IMR-90 (cell line): Measurements from ENCODE around the gene PKHD1. TPM values are rescaled to one million over a fixed set of nuclear protein-coding genes. Genes with fewer than 3 reads are reported as not detected.

Experiments
- ATAC-seq: fragments of 200-7000 bp; cut with Tn5 transposase; 2 replicates; pipeline ENCODE4 v1.9.1; 2020; ENCODE audit warnings: low read depth, mild to moderate bottlenecking, moderate library complexity
- BruUV-seq: library from RNA; stranded (reverse); fragments of 400-500 nt; replicated peaks from 2 replicates; lab custom pipeline; 2021; lab: Mats Ljungman, UMichigan
- CTCF ChIA-PET: fragments of 300-600 bp; formaldehyde crosslinking; extraction: SDS; loops from one replicate; lab custom pipeline; 2021; ENCODE audit warnings: antibody characterized with exemption; lab: Yijun Ruan, JAX
- POLR2A ChIA-PET: fragments of 300-600 bp; sonication (Branson Sonifier 250); formaldehyde crosslinking; loops from one replicate; lab custom pipeline; 2022; ENCODE audit warnings: antibody characterized with exemption; ENCODE audit not compliant: unreplicated experiment; lab: Charles Lee
- DNase-seq: peaks from one replicate; pipeline ENCODE4 v3.0.0; 2013
- H2AFZ ChIP-seq: replicated peaks from 2 replicates; pipeline ENCODE3; 2013; ENCODE audit warnings: low read length, mild to moderate bottlenecking; ENCODE audit not compliant: poor library complexity
- H2AK5ac ChIP-seq: 2 replicates; pipeline ENCODE4 v1.6.1; 2013; ENCODE audit warnings: low read depth, low read length, inconsistent platforms
- H2AK9ac ChIP-seq: replicated peaks from 2 replicates; pipeline ENCODE3; 2013; ENCODE audit warnings: mild to moderate bottlenecking, low read depth, low read length, moderate library complexity; ENCODE audit not compliant: poor library complexity
- H2BK120ac ChIP-seq: 2 replicates; pipeline ENCODE4 v1.6.1; 2013; ENCODE audit warnings: low read depth, low read length, inconsistent platforms
- H2BK15ac ChIP-seq: 3 replicates; pipeline ENCODE4 v1.6.1; 2013; ENCODE audit warnings: low read depth, low read length, inconsistent platforms
- H2BK20ac ChIP-seq: 2 replicates; pipeline ENCODE4 v1.6.1; 2013; ENCODE audit warnings: low read depth, mild to moderate bottlenecking, inconsistent platforms, low read length, moderate library complexity
- H2BK5ac ChIP-seq: 2 replicates; pipeline ENCODE4 v1.6.1; 2013; ENCODE audit warnings: mild to moderate bottlenecking, low read depth, low read length, inconsistent platforms; ENCODE audit not compliant: poor library complexity, severe bottlenecking
- H3K14ac ChIP-seq: replicated peaks from 2 replicates; pipeline ENCODE4 v1.6.1; 2013; ENCODE audit warnings: low read depth, low read length, inconsistent platforms
- H3K18ac ChIP-seq: 2 replicates; pipeline ENCODE4 v1.6.1; 2013; ENCODE audit warnings: low read depth, low read length, control low read depth
- H3K23ac ChIP-seq: 2 replicates; pipeline ENCODE4 v1.6.1; 2013; ENCODE audit warnings: low read depth, low read length, inconsistent platforms
- H3K27ac ChIP-seq: 2 replicates; pipeline ENCODE4 v1.5.1; 2013; ENCODE audit warnings: mild to moderate bottlenecking, control low read depth, low read length; ENCODE audit not compliant: insufficient read depth
- H3K27me3 ChIP-seq: 2 replicates; pipeline ENCODE4 v1.6.1; 2013; ENCODE audit warnings: low read length; ENCODE audit not compliant: control insufficient read depth, insufficient read depth
- H3K36me3 ChIP-seq: 2 replicates; pipeline ENCODE4 v1.6.1; 2013; ENCODE audit warnings: low read length, mixed read lengths; ENCODE audit not compliant: control insufficient read depth, insufficient read depth
- H3K4ac ChIP-seq: 2 replicates; pipeline ENCODE4 v1.6.1; 2013; ENCODE audit warnings: low read depth, low read length, inconsistent platforms
- H3K4me1 ChIP-seq: 2 replicates; pipeline ENCODE4 v1.6.1; 2013; ENCODE audit warnings: low read length, mixed read lengths; ENCODE audit not compliant: control insufficient read depth, insufficient read depth
- H3K4me2 ChIP-seq: 2 replicates; pipeline ENCODE4 v1.6.1; 2013; ENCODE audit warnings: low read depth, mild to moderate bottlenecking, control low read depth, low read length, moderate library complexity
- H3K4me3 ChIP-seq: 2 replicates; pipeline ENCODE4 v1.5.1; 2013; ENCODE audit warnings: low read depth, mild to moderate bottlenecking, control low read depth, low read length, moderate library complexity; ENCODE audit not compliant: insufficient read depth
- H3K56ac ChIP-seq: 2 replicates; pipeline ENCODE4 v1.6.1; 2013; ENCODE audit warnings: low read length, inconsistent platforms; ENCODE audit not compliant: insufficient read depth; ENCODE audit errors: extremely low read depth
- H3K79me1 ChIP-seq, 2 experiments: 2 replicates each; pipeline ENCODE4 v1.6.1; 2013; ENCODE audit warnings: low read length in 2 of 2, inconsistent platforms in 1 of 2, low read depth in 1 of 2
- H3K9ac ChIP-seq: 2 replicates; pipeline ENCODE4 v1.6.1; 2013; ENCODE audit warnings: low read depth, low read length, control low read depth
- H3K9me1 ChIP-seq: 2 replicates; pipeline ENCODE4 v1.6.1; 2013; ENCODE audit warnings: low read length, inconsistent platforms; ENCODE audit not compliant: insufficient read depth
- H3K9me3 ChIP-seq: 2 replicates; pipeline ENCODE4 v1.6.1; 2013; ENCODE audit warnings: low read length; ENCODE audit not compliant: control insufficient read depth, insufficient read depth
- H4K20me1 ChIP-seq: 2 replicates; pipeline ENCODE4 v1.6.1; 2013; ENCODE audit warnings: low read length, inconsistent platforms; ENCODE audit not compliant: insufficient read depth
- H4K5ac ChIP-seq: 2 replicates; pipeline ENCODE4 v1.6.1; 2013; ENCODE audit warnings: mild to moderate bottlenecking, low read depth, low read length, control low read depth
- H4K8ac ChIP-seq, 2 experiments: 2 replicates each; pipeline ENCODE4 v1.6.1; 2013; ENCODE audit warnings: low read depth in 2 of 2, low read length in 2 of 2, control low read depth in 1 of 2, inconsistent platforms in 1 of 2
- H4K91ac ChIP-seq: 2 replicates; pipeline ENCODE4 v1.6.1; 2013; ENCODE audit warnings: low read depth, low read length, inconsistent platforms; ENCODE audit not compliant: insufficient read depth
- BHLHE40 ChIP-seq: fragments of 150-350 bp; IDR thresholded peaks from 2 replicates; pipeline ENCODE4 v1.6.1; 2016; ENCODE audit warnings: mild to moderate bottlenecking, low read depth, low read length
- CEBPB ChIP-seq: IDR thresholded peaks from 2 replicates; pipeline ENCODE4 v1.6.1; 2012; ENCODE audit warnings: low read depth, low read length, improper control_type of control experiment
- CHD1 ChIP-seq: IDR thresholded peaks from 2 replicates; pipeline ENCODE4 v1.6.1; 2012; ENCODE audit warnings: low read depth, low read length, improper control_type of control experiment
- CTCF ChIP-seq: conservative IDR thresholded peaks from 2 replicates; pipeline ENCODE4 v1.5.1; 2012; ENCODE audit warnings: mild to moderate bottlenecking, low read depth, low read length, improper control_type of control experiment
- FOS ChIP-seq: fragments of 150-350 bp; IDR thresholded peaks from 2 replicates; pipeline ENCODE4 v1.6.1; 2016; ENCODE audit warnings: low read depth, low read length
- MAFK ChIP-seq: IDR thresholded peaks from 2 replicates; pipeline ENCODE4 v1.6.1; 2012; ENCODE audit warnings: low read depth, low read length, improper control_type of control experiment
- MAZ ChIP-seq: IDR thresholded peaks from 2 replicates; pipeline ENCODE4 v1.6.1; 2012; ENCODE audit warnings: low read depth, mild to moderate bottlenecking, low read length, improper control_type of control experiment, moderate library complexity, borderline replicate concordance
- MXI1 ChIP-seq: IDR thresholded peaks from 2 replicates; pipeline ENCODE4 v1.6.1; 2012; ENCODE audit warnings: low read depth, mild to moderate bottlenecking, low read length, moderate library complexity, borderline replicate concordance
- NFE2L2 ChIP-seq: fragments of 150-350 bp; IDR thresholded peaks from 2 replicates; pipeline ENCODE4 v1.6.1; 2016; ENCODE audit warnings: low read depth, mild to moderate bottlenecking, low read length
- POLR2A ChIP-seq: IDR thresholded peaks from 2 replicates; pipeline ENCODE4 v1.6.1; 2012; ENCODE audit warnings: mild to moderate bottlenecking, low read depth, low read length
- RAD21 ChIP-seq: IDR thresholded peaks from 2 replicates; pipeline ENCODE4 v1.6.1; 2012; ENCODE audit warnings: low read length, improper control_type of control experiment
- RCOR1 ChIP-seq: IDR thresholded peaks from 2 replicates; pipeline ENCODE4 v1.6.1; 2012; ENCODE audit warnings: mild to moderate bottlenecking, low read length, improper control_type of control experiment; ENCODE audit not compliant: insufficient replicate concordance
- RFX5 ChIP-seq: IDR thresholded peaks from 2 replicates; pipeline ENCODE4 v1.8.0; 2012; ENCODE audit warnings: low read depth, mild to moderate bottlenecking, low read length, moderate library complexity
- SMC3 ChIP-seq: fragments of 150-350 bp; IDR thresholded peaks from 2 replicates; pipeline ENCODE4 v1.6.1; 2016; ENCODE audit warnings: low read depth, mild to moderate bottlenecking, antibody characterized with exemption, low read length, moderate library complexity
- USF2 ChIP-seq: fragments of 150-350 bp; IDR thresholded peaks from 2 replicates; pipeline ENCODE4 v1.6.1; 2017; ENCODE audit warnings: mild to moderate bottlenecking, antibody characterized with exemption, low read length, low read depth
- WGBS, 2 experiments: methylation state at CpG; one replicate each; pipeline versions ENCODE4 v1.1.5 to v1.1.7; 2013; ENCODE audit warnings: missing lambda C conversion rate in 2 of 2; ENCODE audit not compliant: insufficient read length in 1 of 2; ENCODE audit errors: extremely low coverage in 2 of 2; 5-methylcytosine and 5-hydroxymethylcytosine counted together
- dilution Hi-C: fragments of 300-500 bp; cut with HindIII; formaldehyde crosslinking; loops from one replicate; pipeline ENCODE4 v1.14.3; 2018; ENCODE audit warnings: low sequenced_read_pairs; ENCODE audit not compliant: unreplicated experiment
- in situ Hi-C: fragments of 300-500 bp; cut with MboI; formaldehyde crosslinking; loops from 3 replicates; pipeline ENCODE4 v1.14.3; 2019; ENCODE audit warnings: low sequenced_read_pairs, inconsistent platforms, mixed read lengths
- intact Hi-C: fragments of 100-400 bp; cut with micrococcal nuclease; formaldehyde crosslinking; loops from 2 replicates; pipeline ENCODE4 v1.10.0; 2022
- polyA plus RNA-seq, 3 experiments: library from polyadenylated mRNA; depleted of rRNA; stranded (reverse); fragments of >200 nt; gene quantifications; 2 replicates each; pipeline ENCODE4 v1.2.3, GENCODE V29; 2012; ENCODE audit warnings: low replicate concordance in 1 of 3
- total RNA-seq: library from RNA; depleted of rRNA; stranded (reverse); fragments of >200 nt; gene quantifications from 2 replicates; pipeline ENCODE4 v1.2.3, GENCODE V29; 2012
- TF ChIP-seq, protein P1 (sequence below): fragments of 150-350 bp; IDR thresholded peaks from 2 replicates; pipeline ENCODE4 v1.6.1; 2016; ENCODE audit warnings: low read depth, mild to moderate bottlenecking, low read length, moderate library complexity, borderline replicate concordance

Gene PKHD1
- total and polyA plus RNA-seq, 2 of the 4 experiments (the other 2 are of a cell fraction): not detected

DNA sequence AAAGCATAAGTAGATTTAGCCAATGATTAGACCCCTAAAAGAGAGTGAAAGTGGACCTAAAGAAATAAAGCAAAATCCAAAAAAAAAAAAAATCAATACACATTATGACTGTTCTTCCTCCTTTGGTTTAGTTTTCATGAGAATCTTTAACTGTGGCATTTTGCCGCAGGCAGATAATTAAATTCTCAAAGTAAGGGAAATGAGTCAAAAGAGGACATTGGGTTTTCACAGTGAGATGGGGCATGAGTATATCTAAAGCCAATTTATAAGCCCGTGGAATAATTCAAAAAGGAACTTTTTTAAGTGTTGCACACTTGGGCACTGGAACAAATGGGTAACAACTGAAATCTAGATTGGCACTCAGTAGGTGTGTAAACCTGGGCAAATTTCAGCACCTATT is 230.3 kb downstream of the PKHD1 start:
- TF ChIP-seq CTCF (no peak), NFE2L2 (no peak), SMC3 (no peak), MAFK (no peak), BHLHE40 (no peak), FOS (no peak), RFX5 (no peak), MXI1 (no peak), USF2 (no peak), MAZ (no peak), RAD21 (no peak), POLR2A (no peak), CEBPB (no peak), CHD1 (no peak), RCOR1 (no peak)
- TF ChIP-seq, protein P1, sequence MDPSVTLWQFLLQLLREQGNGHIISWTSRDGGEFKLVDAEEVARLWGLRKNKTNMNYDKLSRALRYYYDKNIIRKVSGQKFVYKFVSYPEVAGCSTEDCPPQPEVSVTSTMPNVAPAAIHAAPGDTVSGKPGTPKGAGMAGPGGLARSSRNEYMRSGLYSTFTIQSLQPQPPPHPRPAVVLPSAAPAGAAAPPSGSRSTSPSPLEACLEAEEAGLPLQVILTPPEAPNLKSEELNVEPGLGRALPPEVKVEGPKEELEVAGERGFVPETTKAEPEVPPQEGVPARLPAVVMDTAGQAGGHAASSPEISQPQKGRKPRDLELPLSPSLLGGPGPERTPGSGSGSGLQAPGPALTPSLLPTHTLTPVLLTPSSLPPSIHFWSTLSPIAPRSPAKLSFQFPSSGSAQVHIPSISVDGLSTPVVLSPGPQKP: no peak
- Histone ChIP-seq H3K9ac (no peak overlapping the region), H3K4ac (no peak overlapping the region), H3K4me2 (no peak overlapping the region), H2AFZ (no peak overlapping the region), H2BK15ac (no peak overlapping the region), H3K14ac (no peak overlapping the region), H3K27me3 (no peaks in the 10 kb centered on the region), H3K9me3 (no peaks in the 10 kb centered on the region), H4K8ac (no peak overlapping the region), H2AK9ac (no peak overlapping the region), H3K56ac (no peak overlapping the region), H4K5ac (no peak overlapping the region), H3K18ac (no peak overlapping the region), H3K9me1 (no peaks in the 10 kb centered on the region), H2AK5ac (no peak overlapping the region), H2BK5ac (no peak overlapping the region), H3K4me3 (no peak overlapping the region), H4K91ac (no peak overlapping the region), H3K4me1 (no peaks in the 10 kb centered on the region), H2BK20ac (no peak overlapping the region), H3K23ac (no peak overlapping the region), H4K20me1 (no peaks in the 10 kb centered on the region), H3K79me1 (no peaks in the 10 kb centered on the region), H3K27ac (no peak overlapping the region), H3K36me3 (no peaks in the 10 kb centered on the region), H2BK120ac (no peak overlapping the region)
- ATAC-seq: no peak
- dilution Hi-C loops: no loop called here
- BruUV-seq: no TSS peak
- no peak for DNase-seq
- in situ Hi-C loops: loop anchor here (10.0 kb wide), 1 partner anchor 158 kb away; no protein-coding TSS in a partner anchor
- ChIA-PET POLR2A (no interaction called here), CTCF (no interaction called here)
- intact Hi-C loops: loop anchor here (10.0 kb wide), 1 partner anchor 1042 kb away; the partner anchor contains the start of gene TFAP2B
- no CpG with 5 or more reads among the region's 2 CpGs for WGBS, 2 experiments
